Fibroblast of gingiva (primary cell): ENCODE measurements around the gene MUSK.

Experiments
- DNase-seq: peaks from one replicate; pipeline ENCODE4 v3.0.0-alpha.2; 2011; ENCODE audit warnings: low read depth

The MUSK gene

DNA sequence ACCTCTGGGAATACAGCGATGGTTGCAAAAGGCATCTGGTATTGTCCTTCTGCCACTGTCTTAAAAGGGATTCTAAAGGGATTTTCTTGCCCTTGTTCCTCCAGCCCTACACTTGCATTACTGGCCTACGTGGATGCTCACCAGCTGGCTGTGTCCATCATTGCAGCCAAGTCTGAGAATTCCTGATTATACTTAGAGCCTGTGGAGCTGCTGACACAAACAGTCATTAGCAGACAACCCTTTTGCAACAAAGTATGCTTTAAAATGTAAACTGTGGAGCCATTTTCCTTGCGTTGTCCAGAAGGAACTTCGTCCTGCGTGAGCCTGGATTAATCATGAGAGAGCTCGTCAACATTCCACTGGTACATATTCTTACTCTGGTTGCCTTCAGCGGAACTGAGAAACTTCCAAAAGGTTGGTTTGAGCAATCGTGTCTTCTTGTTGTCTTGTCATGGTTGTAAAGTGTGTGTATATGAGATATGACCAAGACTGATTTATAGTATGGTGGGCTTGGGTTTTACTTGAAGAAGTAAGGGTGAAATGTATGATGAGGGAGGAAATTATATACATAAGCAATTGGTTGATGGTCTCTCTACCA lies at the start of gene MUSK:
Gene MUSK (plus strand): TSS at position 222 of the 598 bp plus-strand sequence. CDS start 114 bp downstream, at position 336.
- DNase-seq, result no peak

DNA sequence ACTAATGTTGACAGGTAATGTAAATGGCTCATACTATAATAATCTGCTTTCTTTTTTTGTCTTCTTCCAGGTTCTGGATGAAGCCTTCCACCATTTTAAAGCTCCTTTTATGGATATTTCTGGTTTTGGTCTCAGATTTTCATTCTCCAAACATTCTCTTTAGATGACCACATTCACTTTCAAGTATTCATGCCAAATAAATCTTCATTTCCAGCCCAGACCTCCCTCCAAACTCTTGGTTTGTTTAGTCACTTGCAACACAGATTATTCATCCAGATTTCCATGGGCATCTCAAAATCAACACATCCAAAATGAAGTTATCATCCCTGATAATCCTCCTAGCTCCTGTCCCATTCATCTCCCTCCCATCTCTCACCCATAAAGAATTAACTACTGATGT lies 48.8 kb upstream of the MUSK start:
- peak; percentile 43 for DNase-seq

- peak; percentile 67 for DNase-seq
Observed at GRCh38 chr9:110620726-110621125, 47.9 kb upstream of the MUSK start.

DNA sequence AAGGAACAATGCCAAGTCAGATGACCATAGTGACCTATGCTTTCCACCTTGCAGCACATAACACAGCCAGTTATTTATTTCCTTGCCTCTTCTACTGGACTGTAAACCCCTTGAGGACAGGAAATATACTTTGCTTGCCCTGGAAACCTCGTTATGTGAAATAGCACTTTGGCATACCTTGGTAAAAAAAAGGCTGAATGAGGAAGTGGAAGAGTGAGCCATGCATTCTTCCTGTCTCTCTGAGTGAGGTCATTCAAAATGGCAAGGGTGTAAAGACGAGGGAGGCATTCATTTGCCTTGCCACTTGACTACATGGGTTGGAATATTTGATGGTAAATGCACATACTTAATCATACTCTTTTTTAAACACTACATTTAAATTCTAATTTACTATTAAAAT lies 46.2 kb upstream of the MUSK start:
- no peak for DNase-seq

DNA sequence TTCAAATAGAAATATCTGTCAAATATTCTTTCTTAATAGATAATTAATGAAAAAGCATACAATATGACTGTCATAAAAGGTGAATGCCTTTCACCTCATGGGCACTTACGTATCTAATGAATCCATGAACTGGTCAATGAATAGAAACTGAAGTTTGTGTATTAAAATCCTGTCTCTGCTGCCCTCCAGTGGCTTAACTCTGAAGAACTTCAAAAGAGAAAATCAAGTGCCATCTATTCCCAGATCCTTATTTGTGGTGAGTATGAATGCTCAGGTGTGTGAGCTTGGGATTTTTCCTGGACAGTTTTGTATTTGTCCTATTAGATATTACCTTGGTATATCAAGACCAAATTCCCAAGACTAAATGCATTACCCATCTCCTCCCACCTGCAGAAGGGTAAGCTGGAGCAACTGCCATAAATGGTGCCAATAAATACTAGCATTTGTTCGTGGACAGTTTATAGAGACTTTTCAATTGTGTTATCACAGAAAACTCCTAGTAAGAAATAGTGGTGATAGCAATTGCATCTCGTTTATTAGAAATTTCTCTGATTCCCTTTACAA lies 45.0 kb upstream of the MUSK start:
- peak; percentile 53 for DNase-seq

DNA sequence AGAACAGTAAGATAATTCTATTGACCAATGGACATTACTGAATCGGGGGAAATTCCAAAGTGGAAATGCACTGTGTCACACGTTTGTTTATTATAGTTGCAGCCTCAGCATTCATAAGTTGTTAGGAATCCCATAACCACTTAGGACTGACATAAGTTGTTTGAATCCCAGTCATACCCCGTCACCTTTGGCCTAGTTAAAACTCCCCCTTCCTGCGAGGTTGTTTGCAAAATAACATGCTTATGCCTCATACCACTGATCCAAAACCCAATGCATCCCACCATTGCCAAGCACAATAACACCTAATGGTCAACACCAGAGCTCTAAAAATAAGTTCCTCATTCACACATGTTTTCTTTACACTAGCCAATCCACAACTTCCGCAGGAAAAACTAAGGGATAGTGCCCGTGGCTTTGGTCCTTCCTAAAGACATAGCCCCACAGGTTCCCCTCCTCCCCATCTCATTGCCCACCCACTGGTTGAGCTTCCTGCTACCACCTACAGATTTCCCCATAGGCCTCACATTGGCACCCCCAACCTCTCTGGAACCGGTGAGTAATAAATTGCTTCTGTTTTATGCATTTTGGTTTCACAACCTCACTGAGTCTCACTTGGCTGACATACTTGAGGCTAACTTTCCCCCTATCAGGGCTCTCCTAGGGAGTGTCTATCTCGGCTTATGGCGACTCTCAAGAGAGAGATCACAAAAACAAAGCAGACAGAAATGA lies 42.3 kb upstream of the MUSK start:
- DNase-seq, result peak; percentile 86

DNA sequence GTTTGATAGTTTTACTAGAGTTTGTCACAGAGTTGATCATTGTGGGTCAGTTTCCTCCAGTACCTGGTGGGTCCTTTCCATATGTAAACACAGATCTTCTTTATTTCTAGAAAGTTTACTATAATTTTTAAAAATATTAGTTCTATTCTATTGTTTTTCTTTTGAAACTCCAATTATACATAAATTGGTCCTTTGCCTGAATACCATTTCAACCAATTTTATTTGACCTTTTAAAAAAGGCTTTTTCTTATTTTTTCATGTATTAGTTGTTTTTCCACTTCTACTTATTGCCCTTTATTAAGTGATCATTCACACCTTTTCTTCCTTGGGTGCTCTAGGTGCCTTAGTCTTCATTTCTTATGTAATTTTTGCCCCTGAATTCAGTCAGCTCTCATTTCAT lies 33.0 kb upstream of the MUSK start:
- DNase-seq, result no peak

DNA sequence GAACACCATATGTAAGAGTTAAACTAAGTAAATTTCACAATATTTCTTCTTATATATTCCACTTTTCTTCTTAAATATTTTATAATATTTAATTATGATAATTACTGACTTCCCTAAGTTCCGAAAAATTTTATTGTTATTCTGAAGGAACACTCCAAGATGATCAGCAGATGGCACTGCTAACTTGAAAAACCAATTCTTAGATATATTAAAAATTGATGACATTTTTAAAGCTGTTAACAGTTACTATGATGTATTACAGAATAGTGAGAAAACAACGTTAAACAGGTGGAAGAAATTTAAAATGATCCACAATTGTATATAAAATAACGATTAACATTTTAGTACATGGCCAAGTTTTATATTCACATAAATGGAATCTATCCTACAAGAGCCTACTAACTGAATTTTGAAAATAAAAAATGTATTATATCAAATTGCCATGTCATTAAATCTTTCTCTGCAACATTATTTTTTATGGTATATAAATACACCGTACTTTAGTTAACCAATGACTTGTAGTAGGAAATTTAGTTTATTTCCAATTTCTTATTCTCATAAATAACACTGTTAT lies 30.1 kb upstream of the MUSK start:
- peak; percentile 44 for DNase-seq

GRCh38 chr9:110640736-110641135 lies 27.9 kb upstream of the MUSK start:
- no peak for DNase-seq

DNA sequence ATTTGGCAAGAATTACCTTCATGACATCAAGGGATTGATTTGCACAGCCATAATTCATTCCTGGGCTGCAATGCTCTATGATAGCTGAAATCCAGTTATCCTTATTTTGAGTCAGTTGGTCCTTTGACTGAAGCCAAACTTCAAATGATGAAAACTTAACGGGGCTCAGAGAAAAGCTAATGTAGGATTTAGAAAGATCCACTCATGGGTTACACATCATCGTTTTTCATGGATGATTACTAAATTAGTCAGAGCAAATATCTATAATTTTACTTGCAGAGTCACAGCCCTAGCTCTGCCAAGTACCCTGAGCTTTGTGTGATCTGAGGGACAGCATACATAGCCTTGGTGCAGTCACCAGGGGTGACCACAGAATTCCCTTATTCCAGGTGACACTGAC lies 27.3 kb upstream of the MUSK start:
- DNase-seq, result peak; percentile 38

DNA sequence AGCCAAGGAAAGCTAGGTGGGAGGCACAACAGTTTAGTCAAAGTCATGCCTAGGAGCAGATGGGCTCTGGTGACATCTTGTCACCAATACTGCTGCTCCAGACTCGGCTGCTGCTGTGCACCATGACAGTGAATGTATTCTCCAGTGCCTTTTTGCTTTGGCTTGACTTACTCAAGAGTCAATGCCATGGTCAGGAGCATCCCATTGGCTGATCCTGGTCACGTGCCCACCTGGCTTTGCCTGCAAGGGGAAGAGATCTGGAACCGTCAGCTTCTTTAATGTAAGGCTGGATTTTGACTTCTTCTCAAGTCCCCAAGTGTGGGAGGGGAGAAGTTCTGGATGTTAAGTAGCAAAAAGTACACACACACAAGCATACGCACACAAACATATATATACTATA lies 19.9 kb upstream of the MUSK start:
- DNase-seq, result no peak

- peak; percentile 91 for DNase-seq
Observed at GRCh38 chr9:110650261-110650660, 18.3 kb upstream of the MUSK start.

GRCh38 chr9:110650991-110651411 lies 17.6 kb upstream of the MUSK start:
- DNase-seq, result peak; percentile 99

DNA sequence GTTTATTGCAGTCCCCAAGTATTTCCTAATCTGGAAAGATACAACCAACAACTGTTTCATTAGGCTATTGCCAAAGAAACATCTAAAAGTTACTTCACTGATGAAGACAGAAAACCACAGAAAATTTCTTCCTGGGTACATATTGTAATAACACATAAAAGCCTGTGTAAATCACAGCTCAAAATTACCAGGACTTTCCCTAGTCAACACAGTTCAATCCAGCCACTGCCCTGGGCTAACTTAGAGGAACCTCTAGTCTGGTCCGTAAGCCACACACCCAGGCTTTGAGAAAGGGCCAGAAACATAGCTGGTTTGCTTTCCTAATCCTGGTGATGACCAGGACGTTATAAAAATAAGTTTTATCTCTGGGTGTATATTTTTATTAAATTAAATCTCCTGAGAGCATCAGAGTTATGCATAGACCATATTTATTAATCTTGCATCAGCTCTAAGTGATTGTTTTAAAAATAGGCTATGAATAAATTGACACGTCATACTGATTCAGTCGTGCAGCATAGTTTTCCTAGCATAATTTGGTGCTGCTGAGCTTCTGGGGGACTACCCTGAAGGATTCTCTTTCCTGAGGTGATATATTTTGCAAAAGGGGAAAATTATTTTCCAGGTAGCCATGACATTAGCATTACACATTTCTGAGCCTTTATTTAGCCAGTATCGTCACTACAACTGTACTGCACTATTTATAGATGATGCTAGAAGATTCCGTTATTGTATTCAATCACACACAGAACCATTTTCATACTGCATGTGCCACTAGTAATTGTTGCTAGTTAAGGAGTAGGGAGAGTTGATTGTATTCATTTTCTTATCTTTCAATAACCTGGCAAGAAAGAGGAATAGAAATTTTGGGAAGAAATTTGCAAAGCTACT lies 12.6 kb upstream of the MUSK start:
- DNase-seq, result peak; percentile 97

DNA sequence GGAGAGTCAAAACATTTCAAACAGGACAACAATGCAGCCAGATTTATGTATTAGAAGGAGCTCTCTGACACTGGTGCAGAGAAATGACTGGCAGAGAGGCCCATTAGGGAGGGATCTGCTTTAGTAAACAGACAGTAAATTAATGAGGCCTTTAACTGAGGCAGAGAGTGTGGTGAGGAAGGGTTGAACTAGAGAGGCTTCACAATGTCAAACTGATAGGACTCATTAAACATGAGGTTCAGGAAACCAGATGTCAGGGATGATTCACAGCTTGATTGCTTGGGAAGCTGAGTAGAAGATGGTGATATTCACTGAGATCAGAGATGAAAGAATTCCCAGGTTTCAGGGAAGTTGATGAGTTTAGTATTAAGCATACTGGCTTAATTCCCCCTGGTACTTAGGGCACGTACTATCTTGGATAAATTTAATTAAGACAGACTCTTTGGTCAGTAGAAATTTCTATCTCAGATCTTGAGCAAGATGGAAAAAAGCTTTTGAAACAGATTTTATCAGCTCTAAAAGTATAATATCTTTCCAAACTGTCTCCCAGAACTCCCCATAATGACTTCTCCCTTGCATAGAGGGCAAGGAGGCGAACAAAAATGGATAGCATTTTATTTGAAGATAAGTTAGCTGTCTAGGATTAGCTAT lies 8.6 kb upstream of the MUSK start:
- no peak for DNase-seq

GRCh38 chr9:110669433-110669832 lies 842 bp downstream of the MUSK start:
- DNase-seq, result no peak

- DNase-seq, result no peak
Observed at GRCh38 chr9:110671849-110672248, 3.3 kb downstream of the MUSK start.

DNA sequence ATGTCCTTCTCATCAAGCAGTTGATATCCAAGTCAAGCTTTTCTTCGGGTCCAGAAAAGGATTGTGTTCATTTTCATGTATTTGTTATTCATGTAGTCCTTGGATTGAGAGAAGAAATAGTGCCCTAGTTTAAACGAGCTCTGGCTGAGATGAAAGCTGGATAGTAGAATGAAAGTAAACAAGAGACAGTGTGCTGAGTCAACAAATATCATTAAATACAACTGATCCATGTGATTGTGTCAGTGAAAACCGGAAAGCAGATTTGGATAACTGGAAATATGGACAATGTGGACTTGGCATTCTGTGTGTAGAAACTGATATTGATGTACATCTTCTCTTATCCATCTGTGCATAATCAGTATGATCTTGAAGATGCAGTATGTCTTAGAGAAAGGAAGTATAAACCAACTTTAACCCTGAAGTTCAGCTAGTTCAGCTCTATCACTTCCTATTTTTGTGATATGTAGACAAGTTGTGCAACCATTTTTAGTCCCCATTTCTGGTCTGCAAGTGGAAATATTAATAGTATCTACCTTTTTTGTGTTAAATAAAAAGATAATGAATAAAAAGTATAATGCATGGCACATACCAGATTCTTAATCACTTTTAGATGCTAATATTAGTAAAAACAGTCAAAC lies 4.4 kb downstream of the MUSK start:
- DNase-seq, result no peak

GRCh38 chr9:110687497-110687896 lies 18.9 kb downstream of the MUSK start:
- DNase-seq, result no peak

GRCh38 chr9:110688329-110688728 lies 19.7 kb downstream of the MUSK start:
- no peak for DNase-seq

GRCh38 chr9:110691002-110691549 lies 22.5 kb downstream of the MUSK start:
- DNase-seq, result no peak
